SH-SY5Y (cell line): Measurements from ENCODE around the gene CACNA1B.

Experiments used
- GATA2 ChIP-seq: IDR thresholded peaks from 2 replicates; pipeline ENCODE4 v1.6.1; 2011; ENCODE audit warnings: mild to moderate bottlenecking, low read depth, low read length
- GATA3 ChIP-seq: IDR thresholded peaks from 2 replicates; pipeline ENCODE4 v1.6.1; 2011; ENCODE audit warnings: low read depth, mild to moderate bottlenecking, low read length, moderate library complexity

DNA sequence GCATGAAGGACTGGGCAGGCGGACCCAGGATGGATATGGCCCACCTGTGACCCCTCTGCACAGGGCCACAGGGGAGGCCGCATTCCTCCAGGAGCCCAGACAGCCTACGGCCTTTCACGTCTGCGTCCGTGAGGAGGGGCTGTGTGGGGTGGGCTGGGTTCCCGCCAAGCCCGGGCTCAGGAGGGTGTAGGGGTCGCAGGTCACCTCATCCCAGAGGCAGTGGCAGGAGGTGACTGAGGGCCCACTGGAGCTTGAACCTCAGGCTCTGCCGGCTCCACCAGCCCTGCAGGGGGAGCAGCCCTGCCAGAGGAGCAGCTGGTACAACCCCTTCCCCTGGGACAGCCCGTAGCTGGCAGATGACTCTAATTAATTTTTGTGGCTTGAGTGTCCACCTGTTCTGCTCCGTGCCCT lies 40.7 kb upstream of the CACNA1B start:
- TF ChIP-seq GATA2 (no peak), GATA3 (no peak)
